Progenitor cell of endocrine pancreas (in vitro differentiated cells): ENCODE measurements around the gene NHP2. TPM values are rescaled to one million over a fixed set of nuclear protein-coding genes. Genes with fewer than 3 reads are reported as not detected.
"Not testable (repeated sequence)": the region's sequence is repeated elsewhere in the genome, so short reads cannot be mapped to it uniquely, and the experiment has no call there.

Experiments used
- DNase-seq: peaks from one replicate; pipeline ENCODE4 v3.0.0; 2021; ENCODE audit warnings: low spot score; ENCODE audit not compliant: unreplicated experiment
- H3K27ac Mint-ChIP-seq: 2 replicates; pipeline ENCODE4 v1.8.0; 2021; ENCODE audit warnings: mild to moderate bottlenecking, moderate library complexity, mixed read lengths
- H3K27me3 Mint-ChIP-seq: 2 replicates; pipeline ENCODE4 v1.8.0; 2021; ENCODE audit warnings: mixed read lengths
- H3K36me3 Mint-ChIP-seq: 2 replicates; pipeline ENCODE4 v1.8.0; 2022; ENCODE audit warnings: mixed read lengths; ENCODE audit not compliant: insufficient read depth
- H3K4me1 Mint-ChIP-seq: 2 replicates; pipeline ENCODE4 v1.8.0; 2021; ENCODE audit warnings: low read depth, mixed read lengths
- H3K4me3 Mint-ChIP-seq: 2 replicates; pipeline ENCODE4 v1.8.0; 2021; ENCODE audit warnings: low read depth, mild to moderate bottlenecking, moderate library complexity, mixed read lengths
- H3K9me3 Mint-ChIP-seq: 2 replicates; pipeline ENCODE4 v1.8.0; 2021; ENCODE audit warnings: low read depth, mixed read lengths
- total RNA-seq: library from RNA; stranded (reverse); gene quantifications from 2 replicates; pipeline ENCODE4 v1.2.1, GENCODE V29; 2021
- TF ChIP-seq, protein P1 (sequence below): fragments of 200-600 bp; sonication (generic); IDR thresholded peaks from one replicate; pipeline ENCODE4 v1.5.0; 2021; ENCODE audit warnings: antibody characterized with exemption, mild to moderate bottlenecking; ENCODE audit not compliant: unreplicated experiment

Gene NHP2
- total RNA-seq, 1 donor from 2014 or later = 114 TPM

DNA sequence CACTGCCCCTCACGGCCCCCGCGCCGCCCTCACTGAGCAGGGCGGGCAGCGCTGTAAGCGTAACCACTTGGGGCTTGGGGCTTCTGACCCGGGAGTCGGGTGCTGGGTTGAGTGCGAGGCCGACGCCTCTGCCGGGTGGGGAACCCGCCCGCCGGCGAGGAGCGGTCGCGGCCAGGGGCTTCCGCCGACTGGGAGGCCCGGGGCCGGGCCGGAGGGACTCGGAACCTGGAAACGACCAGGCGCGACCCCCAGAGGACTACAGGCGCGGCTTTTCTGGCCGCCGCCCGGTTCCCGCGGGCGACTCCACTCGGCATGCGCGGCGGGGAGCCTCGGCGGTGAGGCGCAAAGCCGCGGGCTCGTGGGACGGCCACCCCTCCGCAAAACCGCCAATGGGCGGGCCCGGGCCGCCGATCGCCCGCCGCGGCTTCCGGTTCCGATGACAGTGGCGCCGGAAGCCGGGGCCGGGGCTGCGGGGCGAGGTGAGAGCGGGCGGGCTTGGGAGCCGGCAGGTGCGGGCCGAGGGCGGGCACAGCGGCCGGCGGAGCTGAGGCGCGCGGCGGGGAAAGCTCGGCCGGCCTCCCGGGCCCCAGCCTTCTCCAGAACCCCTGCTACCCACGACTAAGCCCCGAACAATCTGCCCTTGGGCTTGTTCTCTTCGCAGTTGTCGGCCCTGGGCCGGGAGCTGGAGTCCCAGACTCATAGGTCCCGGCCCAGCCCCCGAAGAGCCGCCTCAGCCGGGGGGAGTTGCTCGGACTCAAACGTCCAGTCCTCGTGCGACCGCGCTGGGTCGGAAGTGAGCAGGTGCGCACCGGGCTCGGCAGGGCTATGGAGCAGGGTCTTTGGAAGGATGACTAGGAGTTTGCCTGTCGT is 22.9 kb downstream of the NHP2 start, which contains the start of gene RMND5B:
TSS of gene RMND5B (plus strand) at position 439 of the 870 bp plus-strand sequence. CDS start 7,106 bp downstream, outside the sequence.
- DNase-seq = peak; percentile 80
- peak within 1 kb of the TSS; percentile 93 for H3K27ac Mint-ChIP-seq
- H3K36me3 Mint-ChIP-seq = peaks cover 10% of the 10 kb centered on the region
- H3K27me3 Mint-ChIP-seq = no peaks in the 10 kb centered on the region
- no peaks in the 10 kb centered on the region for H3K9me3 Mint-ChIP-seq
- TF ChIP-seq, protein P1, sequence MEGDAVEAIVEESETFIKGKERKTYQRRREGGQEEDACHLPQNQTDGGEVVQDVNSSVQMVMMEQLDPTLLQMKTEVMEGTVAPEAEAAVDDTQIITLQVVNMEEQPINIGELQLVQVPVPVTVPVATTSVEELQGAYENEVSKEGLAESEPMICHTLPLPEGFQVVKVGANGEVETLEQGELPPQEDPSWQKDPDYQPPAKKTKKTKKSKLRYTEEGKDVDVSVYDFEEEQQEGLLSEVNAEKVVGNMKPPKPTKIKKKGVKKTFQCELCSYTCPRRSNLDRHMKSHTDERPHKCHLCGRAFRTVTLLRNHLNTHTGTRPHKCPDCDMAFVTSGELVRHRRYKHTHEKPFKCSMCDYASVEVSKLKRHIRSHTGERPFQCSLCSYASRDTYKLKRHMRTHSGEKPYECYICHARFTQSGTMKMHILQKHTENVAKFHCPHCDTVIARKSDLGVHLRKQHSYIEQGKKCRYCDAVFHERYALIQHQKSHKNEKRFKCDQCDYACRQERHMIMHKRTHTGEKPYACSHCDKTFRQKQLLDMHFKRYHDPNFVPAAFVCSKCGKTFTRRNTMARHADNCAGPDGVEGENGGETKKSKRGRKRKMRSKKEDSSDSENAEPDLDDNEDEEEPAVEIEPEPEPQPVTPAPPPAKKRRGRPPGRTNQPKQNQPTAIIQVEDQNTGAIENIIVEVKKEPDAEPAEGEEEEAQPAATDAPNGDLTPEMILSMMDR = no peak
- peak within 1 kb of the TSS; percentile 81 for H3K4me3 Mint-ChIP-seq
- H3K4me1 Mint-ChIP-seq = peaks cover 9% of the 10 kb centered on the region

GRCh38 chr5:178130234-178130575 is 23.5 kb downstream of the NHP2 start:
- not testable (repeated sequence) for H3K36me3 Mint-ChIP-seq, H3K4me1 Mint-ChIP-seq, DNase-seq, H3K27me3 Mint-ChIP-seq, H3K9me3 Mint-ChIP-seq
- Mint-ChIP-seq H3K27ac (peak overlapping the region; percentile 93), H3K4me3 (peak overlapping the region; percentile 73)

GRCh38 chr5:178129296-178129695 is 24.4 kb downstream of the NHP2 start:
- Mint-ChIP-seq H3K27me3 (no peaks in the 10 kb centered on the region), H3K9me3 (no peaks in the 10 kb centered on the region), H3K4me1 (peaks cover 9% of the 10 kb centered on the region), H3K4me3 (no peak overlapping the region), H3K27ac (no peak overlapping the region), H3K36me3 (peaks cover 9% of the 10 kb centered on the region)
- DNase-seq = no peak
- TF ChIP-seq, protein P1 = no peak

- H3K4me3 Mint-ChIP-seq, DNase-seq, H3K4me1 Mint-ChIP-seq, H3K27me3 Mint-ChIP-seq, H3K27ac Mint-ChIP-seq, H3K36me3 Mint-ChIP-seq, H3K9me3 Mint-ChIP-seq: not testable (repeated sequence)
These were observed 26.2 kb downstream of the NHP2 start for GRCh38 chr5:178127300-178128009.

DNA sequence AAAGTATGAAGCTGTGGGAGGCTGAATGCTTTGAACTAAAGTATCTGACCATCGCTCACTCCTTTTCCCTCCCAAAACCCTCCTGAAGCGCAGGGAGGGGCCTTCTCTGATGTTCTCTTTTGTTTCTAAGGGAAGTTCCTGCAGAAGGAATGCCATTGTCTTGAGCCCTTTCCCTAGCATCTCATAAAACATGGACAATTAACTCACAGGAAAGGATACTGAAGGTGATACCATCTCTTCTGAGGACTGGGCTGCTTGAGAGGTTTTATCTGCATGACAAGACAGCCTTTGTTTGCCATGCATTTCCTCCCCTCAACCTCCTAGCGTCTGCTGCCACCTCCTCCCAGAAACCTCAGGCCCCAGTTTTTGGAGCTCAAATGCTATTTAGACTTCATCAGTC is 27.1 kb downstream of the NHP2 start:
- H3K4me3 Mint-ChIP-seq = no peak overlapping the region
- H3K9me3 Mint-ChIP-seq = no peaks in the 10 kb centered on the region
- H3K27me3 Mint-ChIP-seq = no peaks in the 10 kb centered on the region
- no peak overlapping the region for H3K27ac Mint-ChIP-seq
- peaks cover under 1% of the 10 kb centered on the region for H3K36me3 Mint-ChIP-seq
- TF ChIP-seq, protein P1 = no peak
- H3K4me1 Mint-ChIP-seq = peaks cover 3% of the 10 kb centered on the region
- DNase-seq = no peak

DNA sequence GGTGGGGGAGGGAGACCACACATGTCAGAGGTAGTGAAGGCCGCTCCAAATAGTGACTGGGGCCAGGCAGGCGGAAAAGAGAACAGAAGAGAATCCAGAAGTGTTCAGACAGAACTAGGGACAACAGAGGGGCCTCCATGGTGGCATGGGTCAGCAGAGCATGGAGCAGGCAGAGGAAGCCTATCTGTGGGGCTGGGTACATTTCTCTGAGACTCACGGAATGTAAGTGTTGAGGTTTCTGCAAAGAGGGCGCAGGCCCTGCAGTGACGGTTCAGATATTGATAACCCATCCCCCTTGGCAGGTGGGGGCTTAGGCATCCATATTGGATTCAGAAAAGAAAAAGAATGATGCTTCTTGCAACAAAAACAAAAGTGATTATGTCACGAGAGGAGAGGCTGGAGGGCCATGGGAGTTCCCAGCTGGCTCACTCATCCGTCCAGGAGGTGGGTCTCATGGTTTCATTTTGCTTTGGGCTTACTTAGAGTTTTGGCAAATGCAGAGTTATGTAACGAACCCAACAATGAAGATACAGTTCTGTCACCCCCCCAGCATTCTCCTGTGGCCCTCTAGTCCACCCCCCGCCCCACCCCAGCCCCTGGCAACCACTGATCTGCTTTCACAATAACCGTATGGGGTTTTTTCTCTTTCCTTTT is 28.3 kb downstream of the NHP2 start:
- TF ChIP-seq, protein P1 = no peak
- no peak for DNase-seq
- no peak overlapping the region for H3K4me3 Mint-ChIP-seq
- no peak overlapping the region for H3K27ac Mint-ChIP-seq
- H3K4me1 Mint-ChIP-seq = no peaks in the 10 kb centered on the region
- no peaks in the 10 kb centered on the region for H3K27me3 Mint-ChIP-seq
- no peaks in the 10 kb centered on the region for H3K9me3 Mint-ChIP-seq
- no peaks in the 10 kb centered on the region for H3K36me3 Mint-ChIP-seq
